ENCODE data around the gene SLC35D2.

SLC35D2 gene

GRCh38 chr9:96383165-96383942 is at the start of gene SLC35D2:
Gene SLC35D2 (minus strand): TSS chr9:96383711. CDS start chr9:96383634, 77 bp downstream.
- no peak for DNase-seq (ENCODE audit: low read depth in 2 of 2)

- DNase-seq (ENCODE audit: low read depth in 2 of 2): no peak
These were observed 46.9 kb upstream of the SLC35D2 start for GRCh38 chr9:96430377-96430776.

- no peak for DNase-seq (ENCODE audit: low read depth in 2 of 2)
These were observed 46.2 kb upstream of the SLC35D2 start for GRCh38 chr9:96429732-96430131.

- DNase-seq (ENCODE audit: low read depth in 2 of 2): no peak
These were observed 42.1 kb upstream of the SLC35D2 start for GRCh38 chr9:96425500-96426169.

- DNase-seq (ENCODE audit: low read depth in 2 of 2): no peak
These were observed 40.5 kb upstream of the SLC35D2 start for GRCh38 chr9:96423985-96424336.

- no peak for DNase-seq (ENCODE audit: low read depth in 2 of 2)
These were observed 39.9 kb upstream of the SLC35D2 start for GRCh38 chr9:96423322-96423984.

- no peak for DNase-seq (ENCODE audit: low read depth in 2 of 2)
These were observed 37.1 kb upstream of the SLC35D2 start for GRCh38 chr9:96420468-96421219.

- no peak for DNase-seq (ENCODE audit: low read depth in 2 of 2)
These were observed 36.1 kb upstream of the SLC35D2 start for GRCh38 chr9:96419691-96419969.

- DNase-seq (ENCODE audit: low read depth in 2 of 2): no peak
These were observed 35.6 kb upstream of the SLC35D2 start for GRCh38 chr9:96418920-96419690.

- DNase-seq (ENCODE audit: low read depth in 2 of 2): peak; percentile 80
These were observed 34.8 kb upstream of the SLC35D2 start, which contains the start of gene ZNF367 for GRCh38 chr9:96418083-96418919. Gene ZNF367 (minus strand): TSS chr9:96418370. CDS start chr9:96418032, 338 bp downstream.

GRCh38 chr9:96417661-96418082 is 34.2 kb upstream of the SLC35D2 start:
- no peak for DNase-seq (ENCODE audit: low read depth in 2 of 2)

- peak; percentile 89 to 90 for DNase-seq (ENCODE audit: low read depth in 2 of 2)
These were observed 33.6 kb upstream of the SLC35D2 start for GRCh38 chr9:96417051-96417586.

GRCh38 chr9:96413302-96414221 is 30.1 kb upstream of the SLC35D2 start:
- DNase-seq (ENCODE audit: low read depth in 2 of 2): no peak

GRCh38 chr9:96412174-96412913 is 28.8 kb upstream of the SLC35D2 start:
- DNase-seq (ENCODE audit: low read depth in 2 of 2): no peak

GRCh38 chr9:96411129-96411838 is 27.8 kb upstream of the SLC35D2 start:
- no peak for DNase-seq (ENCODE audit: low read depth in 2 of 2)

- DNase-seq (ENCODE audit: low read depth in 2 of 2): no peak
These were observed 25.1 kb upstream of the SLC35D2 start for GRCh38 chr9:96408409-96409280.

Data from stimulated activated CD8-positive, alpha-beta memory T cell treated with anti-CD3 and anti-CD28 coated beads, Interleukin-7, amount 100 ng/mL, for 1 hour (primary cell).